ENCODE measurements around the gene RBM20.
"Not testable (repeated sequence)": the region's sequence is repeated elsewhere in the genome, so short reads cannot be mapped to it uniquely, and the experiment has no call there.

The RBM20 gene

DNA sequence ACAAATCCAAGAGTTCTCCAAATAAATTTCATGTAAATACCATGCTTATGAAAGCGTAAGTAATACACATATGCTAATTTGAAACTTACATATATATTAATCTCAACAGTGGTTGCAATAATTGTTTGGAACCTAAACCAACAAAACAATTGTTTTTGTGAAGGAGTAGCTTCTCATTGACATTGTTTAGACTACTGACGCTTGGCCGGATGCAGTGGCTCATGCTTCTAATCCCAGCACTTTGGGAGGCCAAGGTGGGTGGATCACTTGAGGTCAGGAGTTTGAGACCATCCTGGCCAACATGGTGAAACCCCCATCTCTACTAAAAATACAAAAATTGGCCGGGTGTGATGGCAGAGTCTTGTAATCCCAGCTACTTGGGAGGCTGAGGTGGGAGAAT is 61.5 kb downstream of the RBM20 start:
- DNase-seq (ENCODE audit: low read depth): not testable (repeated sequence)

DNA sequence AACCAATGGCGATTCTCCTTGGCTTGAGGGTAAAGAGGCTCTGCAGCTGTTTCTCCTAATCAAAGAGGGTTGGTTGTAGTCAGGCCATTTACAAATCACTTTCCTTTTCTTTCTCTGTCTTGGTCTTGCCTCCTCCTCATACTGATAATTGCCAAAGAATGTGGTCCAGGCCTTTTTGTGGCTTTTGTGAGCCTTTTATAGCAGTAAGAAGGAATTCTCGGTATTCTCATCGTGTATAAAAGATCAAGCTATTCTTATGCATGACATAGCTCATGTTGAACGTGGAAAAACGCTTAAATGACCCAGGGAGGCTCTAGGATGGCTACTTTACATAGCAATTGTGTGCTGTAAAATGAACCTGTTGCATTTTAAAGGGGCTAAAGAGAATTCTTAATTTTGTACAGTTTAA is 62.6 kb downstream of the RBM20 start:
- DNase-seq (ENCODE audit: low read depth): peak; percentile 68

DNA sequence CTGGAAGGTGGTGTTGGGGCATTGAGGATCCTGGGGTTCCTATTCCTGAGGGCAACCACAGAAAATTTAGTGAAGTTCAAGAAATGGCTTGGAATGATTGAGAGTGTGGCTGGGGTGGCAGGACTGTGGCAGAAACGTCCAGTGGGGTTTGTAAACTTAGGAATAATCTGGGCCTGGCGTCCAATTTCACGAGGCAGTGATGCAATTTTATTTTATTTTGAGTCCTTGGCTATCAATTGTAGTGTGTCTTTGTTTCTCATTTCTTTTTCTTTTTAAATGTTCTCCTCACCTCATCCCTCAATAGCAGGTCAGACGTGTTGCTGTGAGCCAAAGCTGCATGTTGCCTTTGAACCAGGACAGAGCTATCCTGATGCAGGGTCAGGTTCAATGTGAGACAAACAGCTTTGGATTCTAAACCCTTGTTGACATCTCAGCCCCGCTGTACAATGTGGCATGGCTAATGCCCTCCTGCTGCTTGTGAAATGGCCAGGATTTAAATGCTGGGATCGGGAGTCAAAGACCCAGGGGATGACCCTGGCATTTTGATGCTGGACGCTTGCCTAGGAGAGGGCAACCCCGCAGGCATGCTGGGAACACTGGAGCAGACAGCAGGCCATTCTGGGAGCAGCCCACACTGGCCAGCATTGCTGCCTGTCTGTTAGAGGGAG is 64.8 kb downstream of the RBM20 start:
- DNase-seq (ENCODE audit: low read depth): no peak

DNA sequence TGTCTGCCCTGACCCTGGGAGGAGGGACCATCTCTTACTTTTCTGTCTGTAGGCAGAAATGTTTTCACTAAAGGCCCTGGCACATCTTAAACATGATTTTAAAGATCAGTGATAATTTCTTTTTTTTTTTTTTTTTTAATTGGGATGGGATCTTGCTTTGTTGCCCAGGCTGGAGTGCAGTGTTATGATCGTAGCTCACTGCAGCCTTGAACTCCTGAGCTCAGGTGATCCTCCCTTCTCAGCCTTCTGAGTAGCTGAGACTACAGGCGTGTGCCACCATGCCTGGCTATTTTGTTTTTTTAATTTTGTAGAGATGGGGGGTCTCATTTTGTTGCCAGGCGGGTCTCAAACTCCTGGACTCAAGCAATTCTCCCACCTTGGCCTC is 65.3 kb downstream of the RBM20 start:
- DNase-seq (ENCODE audit: low read depth): no peak

DNA sequence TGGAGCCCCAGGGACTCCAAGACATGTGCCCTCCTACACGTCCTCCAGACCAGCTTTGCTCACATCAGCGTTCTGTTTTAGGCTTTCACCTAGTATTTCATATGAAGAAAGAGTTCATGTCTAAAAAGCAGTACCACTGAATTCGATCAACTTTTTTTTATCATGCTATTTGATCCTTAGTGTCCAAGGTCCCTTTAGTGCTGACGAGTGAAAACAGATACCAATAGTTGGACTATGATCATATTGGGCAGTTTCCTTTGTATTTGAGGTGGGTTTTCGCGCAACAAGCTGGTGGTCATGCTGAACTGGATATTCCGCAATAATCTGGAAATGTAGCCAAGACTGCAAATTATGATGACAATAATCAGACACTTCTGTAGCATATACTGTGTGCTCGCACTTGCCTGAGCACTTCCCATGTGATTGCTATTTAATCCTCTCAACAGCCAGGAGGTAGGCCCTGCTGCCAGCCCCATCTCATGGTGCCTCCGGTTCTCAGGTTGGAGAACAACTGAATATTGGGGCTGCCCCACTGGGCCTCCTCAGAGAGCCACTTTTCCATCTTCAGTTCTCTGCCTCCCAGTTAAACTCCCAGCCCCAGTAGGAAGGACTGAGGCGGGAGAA is 65.9 kb downstream of the RBM20 start:
- no peak for DNase-seq (ENCODE audit: low read depth)

DNA sequence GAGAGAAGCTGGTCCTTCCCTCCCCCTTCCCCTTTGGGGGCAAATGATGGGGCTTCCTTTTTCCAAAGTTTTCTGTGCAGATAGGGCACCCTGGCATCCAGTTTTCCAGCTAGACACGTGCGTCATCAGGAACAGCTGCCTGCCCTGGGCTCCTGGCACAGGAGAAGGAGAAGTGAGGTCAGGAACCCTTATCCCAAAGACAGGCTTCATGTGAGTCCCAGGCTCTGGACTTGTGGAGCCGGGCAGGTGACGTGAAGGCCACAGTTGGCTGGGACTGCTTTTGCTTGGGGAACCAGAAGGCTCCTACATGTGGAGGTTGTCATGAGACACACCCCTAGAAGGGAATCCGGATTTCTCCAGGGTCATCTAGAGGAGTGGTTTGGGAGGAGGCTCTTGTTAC is 66.5 kb downstream of the RBM20 start:
- no peak for DNase-seq (ENCODE audit: low read depth)

DNA sequence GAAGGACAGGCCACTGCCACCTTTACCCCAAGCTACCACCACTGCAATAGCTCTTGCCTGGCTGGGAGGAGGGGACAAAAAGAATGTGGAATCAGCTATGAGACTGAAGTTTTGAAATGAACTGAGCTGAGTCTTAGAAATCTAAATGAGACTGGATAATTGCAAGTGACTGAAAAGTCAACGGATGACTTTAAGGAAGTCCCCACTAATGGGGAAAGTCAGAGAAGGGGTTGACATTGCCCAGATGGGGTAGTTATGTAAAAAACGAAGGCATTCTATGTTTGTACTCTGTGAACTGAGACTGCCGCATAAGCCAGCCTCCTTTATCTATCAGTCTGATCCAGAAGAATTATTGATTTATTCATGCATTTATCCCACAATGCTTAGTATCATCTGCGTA is 67.2 kb downstream of the RBM20 start:
- no peak for DNase-seq (ENCODE audit: low read depth)

DNA sequence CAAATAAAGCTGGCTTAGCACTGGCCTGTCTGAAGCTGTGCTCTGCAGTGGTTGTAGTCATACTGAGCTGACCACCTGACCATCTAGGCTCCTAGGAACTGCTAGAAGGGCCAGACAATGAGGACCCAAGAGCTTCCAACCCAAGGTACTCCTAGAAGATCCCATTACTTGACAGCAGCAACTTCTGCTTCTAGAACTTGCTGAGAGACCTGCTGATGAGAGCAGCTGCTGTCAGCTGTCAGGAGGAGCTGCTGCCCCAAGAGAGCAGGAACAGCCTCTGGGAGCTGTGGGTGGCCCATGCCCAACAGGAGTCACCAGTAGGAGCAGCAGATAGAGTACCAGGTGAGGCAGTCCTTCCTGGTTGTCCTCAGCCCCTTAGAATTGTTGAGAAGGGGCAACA is 70.2 kb downstream of the RBM20 start:
- DNase-seq (ENCODE audit: low read depth): no peak

DNA sequence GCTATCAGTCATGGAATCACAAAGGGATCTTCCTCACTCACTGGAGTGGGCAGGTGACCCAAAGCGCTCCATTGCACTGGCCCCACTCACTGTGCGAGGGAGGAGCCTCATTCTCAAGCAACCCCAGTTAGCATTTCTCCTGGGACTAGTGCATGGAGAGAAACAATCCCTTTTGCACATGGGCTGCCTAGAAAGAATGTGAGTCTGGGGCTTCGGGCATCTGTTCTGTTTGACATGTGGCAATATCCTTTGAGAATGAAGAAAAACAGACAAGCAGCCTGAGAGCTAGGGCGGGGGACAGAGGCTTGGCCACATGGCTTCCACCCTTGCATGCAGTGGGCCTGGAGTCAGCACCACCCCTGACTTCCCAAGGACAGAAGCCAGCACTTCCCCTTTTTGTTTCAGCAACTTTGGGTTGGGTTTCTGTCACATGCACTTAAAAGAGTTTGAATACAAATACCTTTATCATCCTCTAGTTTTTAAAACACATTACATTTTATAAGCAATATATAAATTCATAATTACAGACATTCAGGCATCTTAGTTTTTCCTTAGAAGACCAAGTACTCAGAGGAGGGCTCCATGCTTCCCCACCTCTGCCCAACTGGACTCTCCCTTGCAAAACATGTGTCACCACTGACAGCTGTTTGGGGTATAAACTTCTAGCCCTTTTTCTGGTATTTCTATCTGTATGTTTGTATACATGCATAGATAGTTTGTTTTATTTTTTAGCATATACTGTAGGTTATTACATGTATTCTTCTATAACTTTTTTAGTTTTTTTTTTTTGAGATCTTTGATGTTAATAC is 73.8 kb downstream of the RBM20 start:
- no peak for DNase-seq (ENCODE audit: low read depth)

DNA sequence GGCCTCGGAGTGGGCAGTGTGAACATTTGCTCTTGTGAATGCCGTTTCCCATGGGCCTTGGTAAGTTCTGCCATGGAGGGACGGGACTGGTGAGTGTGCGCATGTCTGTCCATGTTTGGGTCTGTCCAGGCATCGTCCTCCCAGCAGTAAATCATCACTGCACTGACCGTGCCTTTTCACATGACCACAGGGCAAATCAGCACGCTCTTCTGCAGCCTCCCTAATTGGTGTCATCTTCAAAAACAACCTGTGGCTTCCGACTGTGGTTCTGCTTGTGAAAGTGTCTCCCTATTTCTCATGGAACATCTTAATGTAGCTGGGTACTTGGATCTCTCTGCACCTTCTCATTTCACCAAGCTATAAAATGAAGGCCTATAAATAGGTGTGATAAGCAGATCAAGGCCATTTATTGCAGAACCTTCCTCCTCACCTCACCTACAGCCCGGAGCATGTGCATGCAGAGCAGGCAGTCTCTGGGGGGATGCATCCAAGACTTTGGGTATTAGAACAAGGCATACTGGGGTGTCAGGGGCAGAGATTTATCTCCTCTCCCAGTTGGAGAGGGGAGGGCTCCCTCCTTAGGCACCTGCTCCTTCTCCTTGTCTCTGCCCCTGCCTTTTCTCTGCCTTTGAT is 77.4 kb downstream of the RBM20 start:
- DNase-seq (ENCODE audit: low read depth): no peak

DNA sequence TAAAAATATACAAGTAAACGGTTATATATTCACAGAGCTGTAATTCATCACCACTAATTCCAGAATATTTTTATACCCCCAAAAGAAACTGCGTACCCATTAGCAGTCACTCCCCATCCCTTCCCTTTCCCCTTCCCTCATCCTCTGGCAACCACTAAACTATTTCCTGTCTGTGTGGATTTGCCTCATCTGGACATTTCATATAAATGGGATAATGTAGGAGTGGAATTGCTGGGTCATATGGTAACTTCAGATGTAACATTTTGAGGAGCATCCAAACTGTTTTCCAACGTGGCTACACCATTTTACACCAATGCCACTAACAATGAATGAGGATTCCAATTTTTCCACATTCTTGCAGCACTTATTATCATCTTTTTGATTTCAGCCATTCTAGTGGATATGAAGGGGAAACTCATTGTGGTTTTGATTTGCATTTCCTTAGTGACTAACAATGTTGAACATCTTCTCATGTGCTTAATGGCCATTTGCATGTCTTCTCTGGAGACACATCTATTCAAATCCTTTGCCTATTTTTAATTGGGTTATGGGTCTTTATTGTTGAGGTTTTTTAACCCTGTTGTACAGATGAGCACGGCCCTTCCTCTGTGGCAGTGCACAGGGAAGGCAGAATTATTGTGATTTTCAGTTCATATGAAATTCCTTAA is 79.2 kb downstream of the RBM20 start:
- no peak for DNase-seq (ENCODE audit: low read depth)

DNA sequence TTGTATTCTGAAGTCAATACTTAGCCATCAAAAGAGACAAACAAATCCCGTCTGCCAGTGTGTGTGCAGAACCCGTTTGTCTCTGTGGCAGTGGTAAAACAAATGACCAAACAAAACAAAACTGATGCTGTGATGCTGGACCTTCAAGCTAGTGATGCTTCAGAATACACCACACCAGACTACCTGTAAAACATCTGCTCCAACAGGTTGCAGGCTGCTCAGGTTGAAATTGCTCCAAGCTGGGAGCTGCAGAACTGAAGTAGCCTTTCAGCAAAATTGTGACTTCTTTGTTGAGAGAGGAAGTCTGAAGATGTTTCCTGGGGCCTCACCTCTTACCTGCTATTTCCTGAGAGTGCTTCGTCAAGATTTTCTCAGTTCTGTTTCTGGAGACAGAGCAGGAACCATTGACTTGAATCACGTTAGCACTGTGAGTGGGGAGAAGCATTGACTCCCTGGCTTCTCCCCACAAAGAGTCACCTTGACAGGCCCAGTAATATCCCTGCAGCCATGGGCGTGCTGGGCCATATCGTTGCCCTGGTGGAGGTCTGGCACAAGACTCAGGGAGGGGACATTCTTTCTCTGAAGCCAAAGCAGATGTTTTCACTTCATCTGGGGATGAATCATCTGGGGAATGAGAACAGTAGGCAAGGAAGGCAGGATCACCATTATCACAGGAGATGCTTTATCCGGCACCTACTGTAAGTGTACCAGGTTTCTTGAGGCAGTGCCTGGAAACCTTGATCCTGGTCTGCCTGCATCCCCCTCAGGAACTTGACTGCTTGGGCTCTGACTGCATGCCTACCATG is 80.2 kb downstream of the RBM20 start:
- no peak for DNase-seq (ENCODE audit: low read depth)

DNA sequence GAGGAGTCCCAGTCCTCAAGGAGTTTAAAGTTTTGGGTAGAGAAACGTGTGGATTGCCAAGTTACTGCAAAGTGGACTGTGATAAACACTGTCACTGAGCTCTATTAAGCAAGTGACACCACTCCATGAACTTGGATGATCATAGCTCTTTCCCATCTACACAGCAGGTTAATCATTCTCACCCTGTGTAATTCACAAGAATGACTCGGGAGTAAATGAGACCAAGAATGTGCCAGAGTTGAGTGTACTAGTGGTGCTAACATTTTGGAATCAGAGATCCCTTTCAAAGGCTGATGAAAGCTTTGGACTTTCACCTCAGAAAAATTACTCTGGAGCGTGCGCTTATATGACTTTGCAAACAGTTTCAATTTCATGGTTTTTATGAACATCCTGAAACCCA is 80.8 kb downstream of the RBM20 start:
- no peak for DNase-seq (ENCODE audit: low read depth)

DNA sequence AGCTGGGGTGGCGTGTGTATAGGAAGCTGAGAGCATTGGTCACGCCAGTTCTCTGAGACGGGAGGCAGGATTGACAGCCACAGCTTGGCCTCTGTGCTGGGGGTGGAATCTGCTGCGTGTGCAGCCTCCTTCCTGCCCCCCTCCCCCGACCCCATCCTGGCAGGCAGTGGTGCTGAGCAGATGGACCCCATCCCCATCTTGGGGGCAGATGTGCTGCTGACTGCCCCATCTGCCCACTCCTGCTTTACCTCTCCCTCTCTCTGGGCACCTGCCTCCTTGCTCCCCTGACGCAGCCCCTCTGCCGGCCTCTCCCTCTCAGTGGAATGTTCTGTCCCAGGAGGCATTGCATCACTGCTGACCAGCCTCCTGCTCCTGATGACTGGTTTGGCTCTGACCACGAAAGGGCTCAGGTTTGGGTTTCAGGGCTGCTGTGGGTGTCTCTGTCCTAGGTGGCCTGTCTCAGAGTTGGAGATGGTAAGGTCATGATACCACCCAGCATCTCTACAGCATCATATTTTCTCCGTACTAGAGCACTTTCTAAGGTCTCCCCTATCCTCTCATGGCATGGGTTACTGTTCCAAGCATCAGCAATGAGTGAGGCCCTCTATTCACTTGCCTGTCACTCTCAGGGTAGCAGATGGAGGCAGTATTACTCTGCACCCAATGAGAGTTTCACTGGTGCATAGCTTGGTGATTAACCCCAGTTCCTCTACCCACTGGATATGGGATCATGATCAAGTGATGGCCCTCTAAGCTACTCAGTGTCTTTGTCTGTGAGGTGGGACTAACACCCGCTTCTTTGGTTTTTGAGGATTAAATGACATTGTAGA is 81.9 kb downstream of the RBM20 start:
- DNase-seq (ENCODE audit: low read depth): no peak

DNA sequence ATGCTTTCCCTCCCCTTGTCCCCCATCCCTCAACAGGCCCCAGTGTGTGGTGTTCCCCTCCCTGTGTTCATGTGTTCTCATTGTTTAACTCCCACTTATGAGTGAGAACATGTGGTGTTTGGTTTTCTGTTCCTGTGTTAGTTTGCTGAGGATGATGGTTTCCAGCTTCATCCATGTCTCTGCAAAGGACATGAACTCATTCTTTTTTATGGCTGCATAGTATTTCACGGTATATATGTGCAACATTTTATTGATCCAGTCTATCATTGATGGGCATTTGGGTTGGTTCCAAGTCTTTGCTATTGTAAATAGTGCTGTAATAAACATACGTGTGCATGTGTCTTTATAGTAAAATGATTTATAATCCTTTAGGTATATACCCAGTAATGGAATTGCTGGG is 83.6 kb downstream of the RBM20 start:
- not testable (repeated sequence) for DNase-seq (ENCODE audit: low read depth)

DNA sequence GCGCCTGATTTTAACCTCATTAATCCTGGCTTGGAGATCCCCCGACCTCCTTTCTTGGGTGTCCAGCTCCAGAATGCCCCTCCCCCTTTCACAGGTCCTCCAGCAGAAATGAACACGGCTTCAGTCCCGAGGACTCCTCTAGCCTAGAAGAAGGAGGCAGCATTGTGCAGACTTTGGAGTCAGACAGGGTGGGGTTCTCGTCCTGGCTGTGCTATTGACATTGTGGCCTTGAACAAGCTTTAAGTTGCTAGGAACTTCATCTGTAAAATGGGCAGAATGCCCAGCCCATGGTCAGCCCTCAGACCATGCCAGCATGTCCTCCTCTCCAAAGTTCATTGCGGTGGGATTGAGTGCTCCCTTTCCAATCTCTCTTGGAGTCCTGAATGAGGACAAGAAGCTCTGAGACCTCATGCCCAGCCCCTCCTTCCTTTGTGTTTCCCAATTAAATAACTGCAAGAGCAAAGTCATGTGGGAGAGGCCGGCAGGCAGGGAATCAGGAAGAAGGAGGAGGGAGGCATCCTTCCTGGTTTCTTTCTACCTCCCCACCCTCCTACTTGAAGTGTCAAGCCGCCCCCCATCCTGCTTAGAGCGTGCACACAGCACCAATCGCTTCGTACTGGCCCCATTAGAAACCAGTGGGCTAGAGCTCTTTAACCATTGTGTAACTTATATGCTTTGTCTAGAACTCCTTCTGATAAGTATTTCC is 86.4 kb downstream of the RBM20 start:
- no peak for DNase-seq (ENCODE audit: low read depth)

DNA sequence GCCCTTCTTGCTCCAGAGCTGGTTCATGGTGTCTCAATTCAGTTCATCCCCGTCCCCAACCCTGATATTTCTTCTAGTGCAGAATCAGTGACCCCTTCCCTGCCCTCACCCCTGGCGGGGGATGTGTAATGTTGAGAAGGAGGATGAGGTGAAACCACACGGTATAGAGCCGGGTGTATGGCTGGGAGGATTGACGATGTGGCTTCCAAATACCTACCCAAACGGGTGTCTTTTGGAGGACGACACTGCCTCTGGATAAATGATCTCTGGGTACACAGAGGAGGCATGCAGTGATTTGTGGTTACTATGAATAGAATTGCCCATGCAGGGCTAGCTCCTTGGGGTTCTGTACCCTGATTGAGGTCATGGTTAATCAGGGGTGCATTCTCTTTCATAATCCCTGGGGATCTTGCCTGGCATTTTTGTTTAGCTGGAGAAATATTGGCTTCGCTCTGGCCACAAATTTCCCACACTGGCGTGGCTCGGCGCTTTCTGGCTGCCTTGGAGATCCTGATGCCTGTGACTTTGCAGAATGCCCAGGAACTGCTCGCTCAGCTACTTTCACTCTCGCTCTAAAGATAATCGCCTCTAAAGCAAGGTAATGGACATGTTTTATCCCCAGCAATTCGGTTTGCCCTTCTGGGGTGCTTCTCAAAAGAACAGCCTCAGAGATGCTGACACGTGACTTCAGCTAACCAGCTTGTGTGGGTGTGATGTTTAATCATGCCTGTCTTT is 89.2 kb downstream of the RBM20 start:
- DNase-seq (ENCODE audit: low read depth): peak; percentile 28

DNA sequence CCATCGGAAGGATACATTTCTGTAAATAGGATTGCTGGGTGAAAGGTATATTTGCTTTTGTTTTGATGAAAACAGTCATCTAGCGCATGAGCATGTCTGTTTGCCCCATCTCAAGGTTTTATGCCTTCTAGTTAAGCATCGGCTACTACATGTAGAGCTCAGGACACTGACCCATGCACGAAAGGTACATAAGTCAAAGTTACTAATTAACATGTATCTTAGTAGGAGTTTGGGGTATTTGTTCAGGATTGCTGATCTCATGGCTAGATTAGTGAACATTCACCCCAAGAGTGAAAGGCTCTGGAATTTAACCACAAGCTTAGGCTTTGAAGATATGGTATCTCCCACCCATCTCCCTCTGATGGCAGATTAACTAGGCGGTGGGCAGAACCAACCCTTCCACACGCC is 91.5 kb downstream of the RBM20 start:
- DNase-seq (ENCODE audit: low read depth): no peak

All from stromal cell of bone marrow (primary cell).